ENCODE data around the gene DSPP.
"Not testable (repeated sequence)": the region's sequence is repeated elsewhere in the genome, so short reads cannot be mapped to it uniquely, and the experiment has no call there.

DSPP gene

GRCh38 chr4:87608229-87608628, at the start of gene DSPP:
Gene DSPP, plus strand, starts transcription at chr4:87608529. Its CDS starts 2,380 bp downstream, at chr4:87610909.
- Histone ChIP-seq H3K4me3 (no peak within 1 kb of the TSS), H3K9me3 (ENCODE audit: low read depth, low read length) (no peaks in the 10 kb centered on the region)
- TF ChIP-seq FOXP2 (optimal IDR thresholded peaks at IDR 0.05; ENCODE audit: control extremely low read depth, extremely low read length, insufficient read depth) (no peak), POLR2AphosphoS5 (IDR thresholded peaks at IDR 0.05; ENCODE audit: borderline replicate concordance, low read depth, low read length) (no peak), EZH2 (IDR thresholded peaks at IDR 0.05) (no peak)

GRCh38 chr4:87559090-87559837, 49.1 kb upstream of the DSPP start:
- TF ChIP-seq POLR2AphosphoS5 (IDR thresholded peaks at IDR 0.05; ENCODE audit: borderline replicate concordance, low read depth, low read length) = no peak
- TF ChIP-seq EZH2 (IDR thresholded peaks at IDR 0.05) = no peak
- DNase-seq (ENCODE audit: low read depth, low spot score) = no peak
- Histone ChIP-seq H3K9me3 (ENCODE audit: low read depth, low read length) (no peaks in the 10 kb centered on the region), H3K4me3 (no peak overlapping the region), H3K36me3 (ENCODE audit: insufficient read depth, low read length) (no peaks in the 10 kb centered on the region), H3K9ac (ENCODE audit: insufficient read length) (no peak overlapping the region), H3K27ac (no peak overlapping the region)

More at GRCh38 chr4:87608229-87608628, at the start of gene DSPP:
- H3K36me3 ChIP-seq (ENCODE audit: insufficient read depth, low read length) = no peaks in the 10 kb centered on the region
- H3K27ac ChIP-seq = no peak within 1 kb of the TSS
- no peak within 1 kb of the TSS for H3K9ac ChIP-seq (ENCODE audit: insufficient read length)
- DNase-seq (ENCODE audit: low read depth, low spot score) = no peak

GRCh38 chr4:87560802-87561201, 47.5 kb upstream of the DSPP start:
- H3K4me3 ChIP-seq = no peak overlapping the region
- H3K27ac ChIP-seq = no peak overlapping the region
- no peak overlapping the region for H3K9ac ChIP-seq (ENCODE audit: insufficient read length)
- H3K36me3 ChIP-seq (ENCODE audit: insufficient read depth, low read length) = no peaks in the 10 kb centered on the region
- no peaks in the 10 kb centered on the region for H3K9me3 ChIP-seq (ENCODE audit: low read depth, low read length)
- no peak for DNase-seq (ENCODE audit: low read depth, low spot score)
- TF ChIP-seq FOXP2 (optimal IDR thresholded peaks at IDR 0.05; ENCODE audit: control extremely low read depth, extremely low read length, insufficient read depth) = no peak
- no peak for TF ChIP-seq EZH2 (IDR thresholded peaks at IDR 0.05)
- no peak for TF ChIP-seq POLR2AphosphoS5 (IDR thresholded peaks at IDR 0.05; ENCODE audit: borderline replicate concordance, low read depth, low read length)

GRCh38 chr4:87565746-87566145, 42.6 kb upstream of the DSPP start:
- Histone ChIP-seq H3K27ac (no peak overlapping the region), H3K4me3 (no peak overlapping the region), H3K9ac (ENCODE audit: insufficient read length) (no peak overlapping the region), H3K9me3 (ENCODE audit: low read depth, low read length) (no peaks in the 10 kb centered on the region), H3K36me3 (ENCODE audit: insufficient read depth, low read length) (no peaks in the 10 kb centered on the region)
- DNase-seq (ENCODE audit: low read depth, low spot score) = no peak
- TF ChIP-seq EZH2 (IDR thresholded peaks at IDR 0.05) = no peak
- TF ChIP-seq POLR2AphosphoS5 (IDR thresholded peaks at IDR 0.05; ENCODE audit: borderline replicate concordance, low read depth, low read length) = no peak
- TF ChIP-seq FOXP2 (optimal IDR thresholded peaks at IDR 0.05; ENCODE audit: control extremely low read depth, extremely low read length, insufficient read depth) = no peak

- no peak overlapping the region for H3K9ac ChIP-seq (ENCODE audit: insufficient read length)
- H3K9me3 ChIP-seq (ENCODE audit: low read depth, low read length) = no peaks in the 10 kb centered on the region
- no peak overlapping the region for H3K4me3 ChIP-seq
- no peaks in the 10 kb centered on the region for H3K36me3 ChIP-seq (ENCODE audit: insufficient read depth, low read length)
- H3K27ac ChIP-seq = no peak overlapping the region
- TF ChIP-seq EZH2 (IDR thresholded peaks at IDR 0.05) = no peak
- TF ChIP-seq POLR2AphosphoS5 (IDR thresholded peaks at IDR 0.05; ENCODE audit: borderline replicate concordance, low read depth, low read length) = no peak
- TF ChIP-seq FOXP2 (optimal IDR thresholded peaks at IDR 0.05; ENCODE audit: control extremely low read depth, extremely low read length, insufficient read depth) = no peak
- DNase-seq (ENCODE audit: low read depth, low spot score) = no peak
These were observed 42.1 kb upstream of the DSPP start for GRCh38 chr4:87566276-87566675.

- H3K9me3 ChIP-seq (ENCODE audit: low read depth, low read length) = no peaks in the 10 kb centered on the region
These were observed 41.1 kb upstream of the DSPP start for GRCh38 chr4:87567191-87567590.

GRCh38 chr4:87570290-87570805, 38.0 kb upstream of the DSPP start:
- DNase-seq (ENCODE audit: low read depth, low spot score) = no peak
- H3K27ac ChIP-seq = no peak overlapping the region
- H3K36me3 ChIP-seq (ENCODE audit: insufficient read depth, low read length) = no peaks in the 10 kb centered on the region
- no peak overlapping the region for H3K4me3 ChIP-seq
- TF ChIP-seq FOXP2 (optimal IDR thresholded peaks at IDR 0.05; ENCODE audit: control extremely low read depth, extremely low read length, insufficient read depth) = no peak
- H3K9me3 ChIP-seq (ENCODE audit: low read depth, low read length) = no peaks in the 10 kb centered on the region
- no peak overlapping the region for H3K9ac ChIP-seq (ENCODE audit: insufficient read length)

More at GRCh38 chr4:87567191-87567590, 41.1 kb upstream of the DSPP start:
- TF ChIP-seq POLR2AphosphoS5 (IDR thresholded peaks at IDR 0.05; ENCODE audit: borderline replicate concordance, low read depth, low read length) = no peak
- no peak for TF ChIP-seq FOXP2 (optimal IDR thresholded peaks at IDR 0.05; ENCODE audit: control extremely low read depth, extremely low read length, insufficient read depth)
- TF ChIP-seq EZH2 (IDR thresholded peaks at IDR 0.05) = no peak
- DNase-seq (ENCODE audit: low read depth, low spot score) = no peak
- Histone ChIP-seq H3K27ac (no peak overlapping the region), H3K9ac (ENCODE audit: insufficient read length) (no peak overlapping the region), H3K36me3 (ENCODE audit: insufficient read depth, low read length) (no peaks in the 10 kb centered on the region), H3K4me3 (no peak overlapping the region)

- not testable (repeated sequence) for H3K9me3 ChIP-seq (ENCODE audit: low read depth, low read length); H3K27ac ChIP-seq; H3K4me3 ChIP-seq; H3K9ac ChIP-seq (ENCODE audit: insufficient read length); DNase-seq (ENCODE audit: low read depth, low spot score); H3K36me3 ChIP-seq (ENCODE audit: insufficient read depth, low read length)
These were observed 34.0 kb upstream of the DSPP start for GRCh38 chr4:87574376-87574775.

- Histone ChIP-seq H3K9me3 (ENCODE audit: low read depth, low read length) (no peaks in the 10 kb centered on the region), H3K4me3 (no peak overlapping the region), H3K36me3 (ENCODE audit: insufficient read depth, low read length) (no peaks in the 10 kb centered on the region), H3K27ac (no peak overlapping the region), H3K9ac (ENCODE audit: insufficient read length) (no peak overlapping the region)
- TF ChIP-seq FOXP2 (optimal IDR thresholded peaks at IDR 0.05; ENCODE audit: control extremely low read depth, extremely low read length, insufficient read depth) = no peak
- TF ChIP-seq EZH2 (IDR thresholded peaks at IDR 0.05) = no peak
- no peak for DNase-seq (ENCODE audit: low read depth, low spot score)
These were observed 33.3 kb upstream of the DSPP start for GRCh38 chr4:87574996-87575395.
